ENCODE measurements around the gene UBFD1.
"Not testable (repeated sequence)": the region's sequence is repeated elsewhere in the genome, so short reads cannot be mapped to it uniquely, and the experiment has no call there.

The UBFD1 gene

DNA sequence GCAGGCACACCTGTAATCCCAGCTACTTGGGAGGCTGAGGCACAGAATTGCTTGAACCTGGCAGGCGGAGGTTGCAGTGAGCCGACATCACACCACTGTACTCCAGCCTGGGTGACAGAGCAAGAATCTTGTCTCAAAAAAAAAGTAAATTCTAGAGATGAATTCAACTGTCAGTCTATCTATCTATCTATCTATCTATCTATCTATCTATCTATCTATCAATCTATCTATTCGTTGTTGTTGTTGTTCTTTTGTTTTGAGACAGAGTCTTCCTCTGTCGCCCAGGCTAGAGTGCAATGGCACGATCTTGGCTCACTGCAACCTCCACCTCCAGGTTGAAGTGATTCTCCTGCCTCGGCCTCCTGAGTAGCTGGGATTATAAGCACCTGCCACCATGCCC lies 53.4 kb downstream of the UBFD1 start:
- DNase-seq: not testable (repeated sequence)

DNA sequence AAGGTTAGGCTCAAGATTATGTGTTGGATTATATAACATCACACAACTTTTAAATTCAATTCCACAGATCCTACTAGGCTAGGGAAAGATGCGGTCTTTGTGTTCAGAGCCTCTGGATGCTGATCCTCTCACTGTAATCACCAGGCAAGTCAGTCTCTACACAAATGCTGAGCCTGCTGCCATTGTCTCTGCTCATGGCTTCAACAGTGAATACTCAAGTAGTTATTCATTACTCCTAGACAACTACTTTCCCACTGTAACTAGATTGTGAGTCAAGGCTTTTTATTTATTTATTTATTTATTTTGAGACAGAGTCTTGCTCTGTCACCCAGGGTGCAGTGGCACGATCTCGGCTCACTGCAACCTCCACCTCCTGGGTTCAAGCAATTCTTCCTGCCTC lies 54.4 kb downstream of the UBFD1 start:
- no peak for DNase-seq

DNA sequence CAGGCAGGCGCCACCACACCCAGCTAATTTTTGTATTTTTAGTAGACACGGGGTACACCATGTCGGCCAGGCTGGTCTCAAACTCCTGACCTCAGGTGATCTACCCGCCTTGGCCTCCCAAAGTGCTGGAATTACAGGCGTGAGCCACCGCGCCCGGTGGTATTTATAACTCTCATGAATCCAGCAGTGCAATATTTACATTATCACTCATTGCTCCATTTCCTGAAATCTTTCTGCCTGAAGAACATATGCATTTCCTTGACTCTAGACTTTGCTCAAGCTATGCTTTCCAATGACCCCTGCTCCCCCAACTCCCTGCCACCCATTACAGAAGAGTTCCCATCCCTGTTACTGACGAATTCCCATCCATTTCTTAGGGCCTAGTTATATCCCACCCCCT lies 58.3 kb downstream of the UBFD1 start:
- no peak for DNase-seq
